HUES6 (cell line): ENCODE results near the gene BCL2L11.
"Not testable (repeated sequence)": the region's sequence is repeated elsewhere in the genome, so short reads cannot be mapped to it uniquely, and the experiment has no call there.

ENCODE experiments used
- H3K27ac ChIP-seq: 2 replicates; pipeline ENCODE4 v1.7.0; 2013; ENCODE audit warnings: low read depth, mild to moderate bottlenecking, low read length, inconsistent platforms
- H3K27me3 ChIP-seq: 2 replicates; pipeline ENCODE4 v1.6.1; 2013; ENCODE audit warnings: low read length; ENCODE audit not compliant: control insufficient read depth, insufficient read depth
- H3K36me3 ChIP-seq: 2 replicates; pipeline ENCODE4 v1.6.1; 2013; ENCODE audit warnings: low read length; ENCODE audit not compliant: control insufficient read depth, insufficient read depth
- H3K4me1 ChIP-seq: 2 replicates; pipeline ENCODE4 v1.6.1; 2013; ENCODE audit warnings: low read length; ENCODE audit not compliant: control insufficient read depth, insufficient read depth
- H3K4me3 ChIP-seq: 2 replicates; pipeline ENCODE4 v1.5.1; 2013; ENCODE audit warnings: low read depth, low read length
- H3K9ac ChIP-seq: one replicate; pipeline ENCODE4 v1.6.1; 2013; ENCODE audit warnings: mild to moderate bottlenecking, low read length
- H3K9me3 ChIP-seq: 2 replicates; pipeline ENCODE4 v1.6.1; 2013; ENCODE audit warnings: low read depth, low read length; ENCODE audit not compliant: control insufficient read depth, insufficient read depth

The BCL2L11 gene, protein sequence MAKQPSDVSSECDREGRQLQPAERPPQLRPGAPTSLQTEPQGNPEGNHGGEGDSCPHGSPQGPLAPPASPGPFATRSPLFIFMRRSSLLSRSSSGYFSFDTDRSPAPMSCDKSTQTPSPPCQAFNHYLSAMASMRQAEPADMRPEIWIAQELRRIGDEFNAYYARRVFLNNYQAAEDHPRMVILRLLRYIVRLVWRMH

GRCh38 chr2:111120253-111121027 lies at the start of gene BCL2L11:
Gene BCL2L11, plus strand, starts transcription at chr2:111120914. Its CDS starts 2,832 bp downstream, at chr2:111123746.
- Histone ChIP-seq H3K36me3 (peaks cover 16% of the 10 kb centered on the region), H3K4me1 (peaks cover 27% of the 10 kb centered on the region), H3K27me3 (peaks cover 60% of the 10 kb centered on the region), H3K9ac (peak within 1 kb of the TSS; percentile 87), H3K27ac (peak within 1 kb of the TSS; percentile 51; the same call in 1 of the 2 replicates), H3K9me3 (no peaks in the 10 kb centered on the region), H3K4me3 (peak within 1 kb of the TSS; percentile 75)

GRCh38 chr2:111071600-111072171 lies 49.0 kb upstream of the BCL2L11 start:
- H3K9ac ChIP-seq: no peak overlapping the region
- H3K27me3 ChIP-seq: no peaks in the 10 kb centered on the region
- 0 out of 2 replicates have a peak, but pooled peaks cover 3% of the 10 kb centered on the region for H3K36me3 ChIP-seq
- H3K27ac ChIP-seq: no peak overlapping the region
- H3K4me3 ChIP-seq: no peak overlapping the region
- peaks cover 15% of the 10 kb centered on the region for H3K9me3 ChIP-seq
- peaks cover 5% of the 10 kb centered on the region; the same call in 1 of the 2 replicates for H3K4me1 ChIP-seq

- Histone ChIP-seq H3K27me3 (no peaks in the 10 kb centered on the region), H3K9me3 (peaks cover 15% of the 10 kb centered on the region), H3K4me1 (peaks cover 5% of the 10 kb centered on the region; the same call in 1 of the 2 replicates), H3K4me3 (no peak overlapping the region), H3K36me3 (0 out of 2 replicates have a peak, but pooled peaks cover 3% of the 10 kb centered on the region), H3K9ac (no peak overlapping the region), H3K27ac (no peak overlapping the region)
Measured at GRCh38 chr2:111072220-111072871, 48.4 kb upstream of the BCL2L11 start.

GRCh38 chr2:111082659-111083058 lies 38.1 kb upstream of the BCL2L11 start:
- H3K36me3 ChIP-seq, H3K9me3 ChIP-seq, H3K27me3 ChIP-seq, H3K27ac ChIP-seq, H3K9ac ChIP-seq, H3K4me1 ChIP-seq, H3K4me3 ChIP-seq: not testable (repeated sequence)

DNA sequence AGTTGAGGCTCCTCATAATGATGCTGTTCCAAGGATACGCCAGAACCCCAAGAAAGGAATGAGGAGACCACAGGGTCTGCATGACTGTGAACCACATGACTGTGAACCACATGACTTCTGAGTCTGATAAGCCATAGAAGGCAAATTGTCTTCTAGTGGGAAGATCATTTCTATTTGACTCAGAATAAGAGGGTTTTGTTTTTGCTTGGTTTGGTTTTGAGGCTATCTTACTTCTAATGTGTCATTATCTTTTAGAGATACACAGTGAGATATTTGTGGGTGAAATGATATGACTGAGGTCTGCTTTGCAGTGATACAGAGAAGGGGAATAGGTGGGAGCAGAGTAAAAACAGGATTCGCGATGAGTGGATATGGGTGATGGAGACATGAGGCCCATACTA lies 28.9 kb upstream of the BCL2L11 start:
- no peak overlapping the region for H3K4me3 ChIP-seq

GRCh38 chr2:111094691-111095090 lies 26.0 kb upstream of the BCL2L11 start:
- no peak overlapping the region for H3K27ac ChIP-seq
- no peak overlapping the region for H3K9ac ChIP-seq
- no peaks in the 10 kb centered on the region for H3K4me1 ChIP-seq
- H3K36me3 ChIP-seq: no peaks in the 10 kb centered on the region
- H3K9me3 ChIP-seq: no peaks in the 10 kb centered on the region
- H3K27me3 ChIP-seq: no peaks in the 10 kb centered on the region
- no peak overlapping the region for H3K4me3 ChIP-seq

More for the DNA sequence above, 28.9 kb upstream of the BCL2L11 start:
- H3K36me3 ChIP-seq: no peaks in the 10 kb centered on the region
- no peaks in the 10 kb centered on the region for H3K27me3 ChIP-seq
- no peaks in the 10 kb centered on the region for H3K4me1 ChIP-seq
- no peaks in the 10 kb centered on the region for H3K9me3 ChIP-seq
- no peak overlapping the region for H3K9ac ChIP-seq
- H3K27ac ChIP-seq: no peak overlapping the region

DNA sequence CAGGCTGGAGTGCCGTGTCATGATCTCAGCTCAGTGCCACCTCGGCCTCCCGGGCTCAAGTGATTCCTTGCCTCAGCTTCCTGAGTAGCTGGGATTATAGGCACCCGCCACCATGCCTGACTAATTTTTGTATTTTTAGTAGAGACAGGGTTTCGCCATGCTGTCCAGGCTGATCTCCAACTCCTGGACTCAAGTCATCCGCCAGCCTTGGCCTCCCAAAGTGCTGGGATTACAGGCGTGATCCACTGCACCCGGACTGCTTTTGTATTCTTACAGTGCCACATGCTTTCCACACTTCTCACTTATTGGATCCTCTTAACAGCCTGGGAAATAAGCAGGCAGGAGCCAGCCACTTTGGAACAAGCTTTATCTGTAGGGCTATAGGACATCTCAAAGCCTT lies 25.3 kb upstream of the BCL2L11 start:
- no peaks in the 10 kb centered on the region for H3K36me3 ChIP-seq
- H3K27ac ChIP-seq: no peak overlapping the region
- no peaks in the 10 kb centered on the region for H3K4me1 ChIP-seq
- H3K9me3 ChIP-seq: no peaks in the 10 kb centered on the region
- no peaks in the 10 kb centered on the region for H3K27me3 ChIP-seq
- H3K4me3 ChIP-seq: no peak overlapping the region
- H3K9ac ChIP-seq: no peak overlapping the region

DNA sequence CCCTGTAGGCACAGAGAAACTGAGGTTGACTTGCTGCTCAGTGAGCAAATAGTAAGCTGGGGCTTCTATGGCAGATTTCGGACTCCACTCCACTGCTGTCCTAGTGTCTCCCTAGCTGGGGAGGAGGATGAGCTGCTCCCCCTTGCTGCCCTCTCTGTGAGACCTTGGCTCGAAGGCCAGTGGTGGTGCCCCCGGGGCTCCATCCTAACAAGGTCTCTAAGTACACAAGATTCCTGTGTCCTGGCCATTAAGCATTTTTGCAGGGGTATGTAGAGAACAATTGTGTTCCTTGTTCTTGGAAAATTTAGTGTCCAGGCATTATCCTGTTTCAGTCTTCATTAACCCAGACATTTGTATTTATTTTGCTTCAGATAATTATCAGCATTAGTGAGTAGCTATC lies 21.3 kb upstream of the BCL2L11 start:
- H3K27ac ChIP-seq: no peak overlapping the region

DNA sequence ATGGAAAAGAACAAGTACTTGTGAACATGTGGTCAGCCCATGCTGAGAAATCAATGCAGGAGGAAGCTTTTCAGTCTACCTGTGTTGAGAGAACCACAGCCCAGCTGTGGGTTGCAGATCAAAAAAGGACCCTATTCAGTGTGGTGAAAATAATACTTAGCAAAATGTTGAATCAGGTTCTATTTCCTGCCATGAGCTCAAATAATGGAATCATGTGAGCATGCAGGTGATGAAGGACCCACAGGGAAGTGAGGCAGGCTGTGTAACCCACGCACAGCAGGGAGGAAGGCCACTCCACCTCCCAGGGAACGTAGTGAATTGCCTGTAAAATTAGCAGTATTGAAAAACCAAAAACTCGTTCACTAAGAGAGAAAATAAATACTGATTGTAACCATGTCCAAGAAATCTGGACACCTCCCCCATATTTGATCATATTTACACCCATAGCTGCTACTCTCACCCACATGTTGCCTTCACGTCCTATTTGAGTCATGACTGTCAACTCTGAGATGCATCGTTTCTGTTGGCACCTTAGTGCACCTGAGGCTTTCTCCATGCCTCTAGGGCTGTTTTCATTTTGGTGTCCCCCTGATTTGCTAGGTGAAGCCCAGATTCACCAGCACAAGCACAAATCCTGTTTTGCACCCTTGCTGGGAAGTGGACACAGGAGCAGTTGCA lies 20.5 kb upstream of the BCL2L11 start:
- H3K4me1 ChIP-seq: no peaks in the 10 kb centered on the region
- H3K27me3 ChIP-seq: no peaks in the 10 kb centered on the region
- no peaks in the 10 kb centered on the region for H3K36me3 ChIP-seq
- no peak overlapping the region for H3K27ac ChIP-seq
- H3K4me3 ChIP-seq: no peak overlapping the region
- H3K9ac ChIP-seq: no peak overlapping the region
- H3K9me3 ChIP-seq: no peaks in the 10 kb centered on the region

More for the DNA sequence above, 21.3 kb upstream of the BCL2L11 start:
- no peaks in the 10 kb centered on the region for H3K9me3 ChIP-seq
- no peak overlapping the region for H3K9ac ChIP-seq
- H3K4me3 ChIP-seq: no peak overlapping the region
- no peaks in the 10 kb centered on the region for H3K36me3 ChIP-seq
- no peaks in the 10 kb centered on the region for H3K4me1 ChIP-seq
- no peaks in the 10 kb centered on the region for H3K27me3 ChIP-seq

DNA sequence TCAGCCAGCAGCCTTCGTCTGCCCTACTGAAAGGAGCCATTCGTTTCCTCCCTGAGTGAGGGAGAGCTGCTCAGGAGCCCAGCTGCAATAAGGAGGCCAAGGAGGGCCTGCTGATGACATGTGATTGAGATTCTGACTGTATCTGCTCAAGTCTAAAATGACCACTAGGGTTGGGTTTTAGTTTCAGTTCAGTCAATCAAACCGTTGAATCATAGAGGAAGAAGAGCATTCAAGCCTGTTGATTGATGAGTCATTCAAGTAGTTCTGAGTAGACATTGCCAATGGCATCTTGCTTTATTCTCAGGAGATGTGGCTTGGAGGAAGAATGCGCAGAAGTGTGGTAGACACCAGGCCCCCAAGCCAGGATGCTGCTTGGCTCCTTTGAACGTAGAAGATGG lies 19.9 kb upstream of the BCL2L11 start:
- Histone ChIP-seq H3K27me3 (no peaks in the 10 kb centered on the region), H3K9ac (no peak overlapping the region), H3K27ac (no peak overlapping the region), H3K4me1 (no peaks in the 10 kb centered on the region), H3K9me3 (no peaks in the 10 kb centered on the region), H3K36me3 (no peaks in the 10 kb centered on the region), H3K4me3 (no peak overlapping the region)
